Measurements from ENCODE around the gene GATD1.

GRCh38 chr11:824292-824880 is 47.1 kb upstream of the GATD1 start:
- TF ChIP-seq POLR2AphosphoS5 (IDR thresholded peaks at IDR 0.05; ENCODE audit: borderline replicate concordance, low read depth, low read length) (no peak), EZH2 (IDR thresholded peaks at IDR 0.05) (no peak)
